GM21737 (cell line): ENCODE results near the gene GNAQ.

ENCODE experiments used
- ATAC-seq: cut with Tn5 transposase; IDR thresholded peaks from one replicate; pipeline ENCODE4 v1.9.1; 2021; ENCODE audit warnings: mild to moderate bottlenecking, moderate library complexity; ENCODE audit not compliant: unreplicated experiment

GNAQ gene

GRCh38 chr9:77672183-77672582 lies 359.4 kb downstream of the GNAQ start:
- ATAC-seq: no peak

- no peak for ATAC-seq
Observed at GRCh38 chr9:77667151-77667550, 364.5 kb downstream of the GNAQ start.
